HG03064 (cell line): Measurements from ENCODE around the gene ZNF398.
"Not testable (repeated sequence)": the region's sequence is repeated elsewhere in the genome, so short reads cannot be mapped to it uniquely, and the experiment has no call there.

Experiments
- ATAC-seq: cut with Tn5 transposase; IDR thresholded peaks from one replicate; pipeline ENCODE4 v1.9.1; 2021; ENCODE audit warnings: low read depth; ENCODE audit not compliant: unreplicated experiment

ZNF398 gene

GRCh38 chr7:149223761-149224160, 76.5 kb downstream of the ZNF398 start:
- no peak for ATAC-seq

GRCh38 chr7:149224352-149224751, 77.1 kb downstream of the ZNF398 start:
- no peak for ATAC-seq

- ATAC-seq: no peak
Measured at GRCh38 chr7:149225106-149225505, 77.9 kb downstream of the ZNF398 start.

- no peak for ATAC-seq
Measured at GRCh38 chr7:149225656-149226055, 78.4 kb downstream of the ZNF398 start.

GRCh38 chr7:149226366-149226765, 79.1 kb downstream of the ZNF398 start:
- ATAC-seq: not testable (repeated sequence)

- no peak for ATAC-seq
Measured at GRCh38 chr7:149226840-149227494, 79.7 kb downstream of the ZNF398 start.

- ATAC-seq: no peak
Measured at GRCh38 chr7:149228831-149229471, 81.7 kb downstream of the ZNF398 start.

GRCh38 chr7:149229526-149229925, 82.3 kb downstream of the ZNF398 start:
- no peak for ATAC-seq

- ATAC-seq: no peak
Measured at GRCh38 chr7:149232362-149232761, 85.1 kb downstream of the ZNF398 start.
